Keratinocyte (primary cell): Measurements from ENCODE around the gene CRACR2B. TPM values are rescaled to one million over a fixed set of nuclear protein-coding genes. Genes with fewer than 3 reads are reported as not detected.

Experiments
- DNase-seq: peaks from one replicate; pipeline ENCODE4 v3.0.0-alpha.2; 2011; ENCODE audit warnings: low read depth, missing footprints, low spot score
- FAIRE-seq: peaks from 2 replicates; lab custom pipeline; 2011; peaks lifted over from hg19 to GRCh38; lab: Jason Lieb, UNC
- H2AFZ ChIP-seq: 2 replicates; pipeline ENCODE4 v1.6.0; 2012; ENCODE audit warnings: low read length, control low read depth, inconsistent platforms; ENCODE audit not compliant: control insufficient read depth
- H3K27ac ChIP-seq: 2 replicates; pipeline ENCODE4 v1.5.1; 2011; ENCODE audit warnings: low read length; ENCODE audit not compliant: control insufficient read depth, insufficient read depth
- H3K27me3 ChIP-seq: 3 replicates; pipeline ENCODE4 v1.6.0; 2011; ENCODE audit warnings: low read length; ENCODE audit not compliant: control insufficient read depth, insufficient read depth; ENCODE audit errors: extremely low read depth
- H3K36me3 ChIP-seq, 2 experiments: 2 replicates in 1 of 2; 3 replicates in 1 of 2; pipeline ENCODE4 v1.5.1; 2011; ENCODE audit warnings: low read length in 2 of 2, mild to moderate bottlenecking in 1 of 2; ENCODE audit not compliant: control insufficient read depth in 2 of 2, insufficient read depth in 2 of 2; ENCODE audit errors: extremely low read depth in 1 of 2
- H3K4me1 ChIP-seq: 3 replicates; pipeline ENCODE4 v1.5.1; 2011; ENCODE audit warnings: low read length; ENCODE audit not compliant: control insufficient read depth, insufficient read depth; ENCODE audit errors: extremely low read depth
- H3K4me2 ChIP-seq: 3 replicates; pipeline ENCODE4 v1.6.0; 2011; ENCODE audit warnings: low read depth, low read length; ENCODE audit not compliant: control insufficient read depth, insufficient read depth; ENCODE audit errors: extremely low read depth
- H3K4me3 ChIP-seq, 3 experiments: fragments of 200-600 bp in 1 of 3; sonication (generic) in 1 of 3; 2 replicates in 2 of 3; 3 replicates in 1 of 3; pipeline ENCODE4 v1.5.1; 2011 to 2016; ENCODE audit warnings: low read length in 3 of 3, mild to moderate bottlenecking in 3 of 3, control low read depth in 2 of 3, inconsistent platforms in 1 of 3, low read depth in 1 of 3, mixed read lengths in 1 of 3, mixed run types in 1 of 3, moderate library complexity in 1 of 3; ENCODE audit not compliant: control insufficient read depth in 2 of 3, insufficient read depth in 2 of 3; ENCODE audit errors: extremely low read depth in 1 of 3
- H3K79me2 ChIP-seq: 2 replicates; pipeline ENCODE4 v1.6.0; 2012; ENCODE audit warnings: low read length; ENCODE audit not compliant: control insufficient read depth, insufficient read depth
- H3K9ac ChIP-seq: 3 replicates; pipeline ENCODE4 v1.6.0; 2011; ENCODE audit warnings: low read length; ENCODE audit not compliant: control insufficient read depth, insufficient read depth; ENCODE audit errors: extremely low read depth
- H3K9me1 ChIP-seq: 3 replicates; pipeline ENCODE4 v1.6.0; 2011; ENCODE audit warnings: low read length; ENCODE audit not compliant: control insufficient read depth, insufficient read depth; ENCODE audit errors: extremely low read depth
- H3K9me3 ChIP-seq: 2 replicates; pipeline ENCODE4 v1.5.1; 2012; ENCODE audit warnings: low read depth, low read length; ENCODE audit not compliant: control insufficient read depth
- H4K20me1 ChIP-seq: 3 replicates; pipeline ENCODE4 v1.6.0; 2011; ENCODE audit warnings: low read length; ENCODE audit not compliant: control insufficient read depth, insufficient read depth; ENCODE audit errors: extremely low read depth
- EZH2 ChIP-seq: IDR thresholded peaks from one replicate; pipeline ENCODE4 v1.6.1; 2012; ENCODE audit warnings: inconsistent platforms, mild to moderate bottlenecking, low read length, moderate library complexity
- dilution Hi-C: fragments of 300-500 bp; cut with MboI; formaldehyde crosslinking; loops from one replicate; pipeline ENCODE4 v1.7.0; 2020; ENCODE audit warnings: low sequenced_read_pairs; ENCODE audit not compliant: extremely low pct_ligation_motif_present
- polyA plus RNA-seq, 5 experiments: library from polyadenylated mRNA; depleted of rRNA in 3 of 5; stranded (reverse) in 3 of 5; stranded (forward) in 1 of 5; unstranded in 1 of 5; fragments of >200 nt; gene quantifications; 1 replicate in 1 of 5; 2 replicates in 3 of 5; 3 replicates in 1 of 5; pipeline versions ENCODE4 v1.2.1 to v1.2.3, GENCODE V29; 2011 to 2012; ENCODE audit warnings: missing spikeins in 2 of 5, low read depth in 1 of 5, low replicate concordance in 1 of 5
- TF ChIP-seq, protein P1 (sequence below), 3 experiments: IDR thresholded peaks in 1 of 3; conservative IDR thresholded peaks in 1 of 3; optimal IDR thresholded peaks in 1 of 3; 2 replicates in 2 of 3; 3 replicates in 1 of 3; pipeline versions ENCODE3 to v1.5.1; 2011; ENCODE audit warnings: low read length in 3 of 3, mild to moderate bottlenecking in 3 of 3, moderate library complexity in 2 of 3, control low read depth in 1 of 3, inconsistent platforms in 1 of 3; ENCODE audit not compliant: insufficient read depth in 2 of 3; ENCODE audit errors: extremely low read depth in 1 of 3

Gene CRACR2B
- polyA plus RNA-seq, 1 donor (not counting 4 experiments of a cell fraction or from before 2014, with no cell fraction given), result 0.17 TPM

DNA sequence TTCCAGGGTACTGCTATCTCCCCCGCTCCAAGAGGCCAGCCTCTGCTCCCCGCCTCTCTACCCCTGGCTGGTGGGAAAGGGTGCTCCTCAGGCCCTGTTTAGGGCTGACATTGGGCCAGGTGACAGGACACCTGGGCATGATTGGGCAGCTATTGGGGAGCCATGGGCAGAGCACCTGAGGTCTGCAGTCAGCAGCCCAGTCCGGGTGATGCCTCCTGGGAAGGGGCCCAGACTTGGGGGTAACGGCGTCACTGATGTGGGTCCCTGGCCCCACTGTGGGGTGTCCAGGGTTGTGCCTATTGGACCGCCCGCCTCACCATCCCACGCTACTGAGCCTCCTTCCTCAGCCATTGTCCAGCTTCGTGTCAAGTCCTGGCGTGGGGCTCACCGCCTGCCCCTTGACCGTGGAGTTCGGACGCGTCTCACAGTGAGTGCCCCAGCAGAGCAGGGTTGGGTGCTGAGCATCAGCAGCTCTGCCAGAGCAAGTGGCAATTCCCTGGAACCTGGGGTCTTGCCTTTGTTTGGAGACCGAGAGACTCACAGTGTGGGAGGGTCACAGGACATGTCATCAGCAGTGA is 47.7 kb upstream of the CRACR2B start:
- DNase-seq (no peak), FAIRE-seq (no peak)
- Histone ChIP-seq H3K9me1 (peaks cover 9% of the 10 kb centered on the region), H3K9me3 (no peaks in the 10 kb centered on the region), H3K4me2 (no peak overlapping the region), H3K27ac (no peak overlapping the region), H3K36me3 (peaks cover 0 to 7% of the 10 kb centered on the region in 2 experiments), H3K4me1 (peaks cover 26% of the 10 kb centered on the region), H4K20me1 (peaks cover 7% of the 10 kb centered on the region), H3K9ac (no peak overlapping the region), H3K27me3 (no peaks in the 10 kb centered on the region), H3K79me2 (peaks cover 38% of the 10 kb centered on the region), H3K4me3 (no peak overlapping the region), H2AFZ (no peak overlapping the region)
- TF ChIP-seq, protein P1, sequence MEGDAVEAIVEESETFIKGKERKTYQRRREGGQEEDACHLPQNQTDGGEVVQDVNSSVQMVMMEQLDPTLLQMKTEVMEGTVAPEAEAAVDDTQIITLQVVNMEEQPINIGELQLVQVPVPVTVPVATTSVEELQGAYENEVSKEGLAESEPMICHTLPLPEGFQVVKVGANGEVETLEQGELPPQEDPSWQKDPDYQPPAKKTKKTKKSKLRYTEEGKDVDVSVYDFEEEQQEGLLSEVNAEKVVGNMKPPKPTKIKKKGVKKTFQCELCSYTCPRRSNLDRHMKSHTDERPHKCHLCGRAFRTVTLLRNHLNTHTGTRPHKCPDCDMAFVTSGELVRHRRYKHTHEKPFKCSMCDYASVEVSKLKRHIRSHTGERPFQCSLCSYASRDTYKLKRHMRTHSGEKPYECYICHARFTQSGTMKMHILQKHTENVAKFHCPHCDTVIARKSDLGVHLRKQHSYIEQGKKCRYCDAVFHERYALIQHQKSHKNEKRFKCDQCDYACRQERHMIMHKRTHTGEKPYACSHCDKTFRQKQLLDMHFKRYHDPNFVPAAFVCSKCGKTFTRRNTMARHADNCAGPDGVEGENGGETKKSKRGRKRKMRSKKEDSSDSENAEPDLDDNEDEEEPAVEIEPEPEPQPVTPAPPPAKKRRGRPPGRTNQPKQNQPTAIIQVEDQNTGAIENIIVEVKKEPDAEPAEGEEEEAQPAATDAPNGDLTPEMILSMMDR (optimal IDR thresholded peaks at IDR 0.05 in 1 of 3, IDR thresholded peaks at IDR 0.05 in 1 of 3, conservative IDR thresholded peaks at IDR 0.05 in 1 of 3; ENCODE audit: extremely low read depth in 1 of 3, insufficient read depth in 2 of 3, low read length in 3 of 3), result no peak
- no peak for TF ChIP-seq EZH2
- dilution Hi-C loops, result no loop called here

DNA sequence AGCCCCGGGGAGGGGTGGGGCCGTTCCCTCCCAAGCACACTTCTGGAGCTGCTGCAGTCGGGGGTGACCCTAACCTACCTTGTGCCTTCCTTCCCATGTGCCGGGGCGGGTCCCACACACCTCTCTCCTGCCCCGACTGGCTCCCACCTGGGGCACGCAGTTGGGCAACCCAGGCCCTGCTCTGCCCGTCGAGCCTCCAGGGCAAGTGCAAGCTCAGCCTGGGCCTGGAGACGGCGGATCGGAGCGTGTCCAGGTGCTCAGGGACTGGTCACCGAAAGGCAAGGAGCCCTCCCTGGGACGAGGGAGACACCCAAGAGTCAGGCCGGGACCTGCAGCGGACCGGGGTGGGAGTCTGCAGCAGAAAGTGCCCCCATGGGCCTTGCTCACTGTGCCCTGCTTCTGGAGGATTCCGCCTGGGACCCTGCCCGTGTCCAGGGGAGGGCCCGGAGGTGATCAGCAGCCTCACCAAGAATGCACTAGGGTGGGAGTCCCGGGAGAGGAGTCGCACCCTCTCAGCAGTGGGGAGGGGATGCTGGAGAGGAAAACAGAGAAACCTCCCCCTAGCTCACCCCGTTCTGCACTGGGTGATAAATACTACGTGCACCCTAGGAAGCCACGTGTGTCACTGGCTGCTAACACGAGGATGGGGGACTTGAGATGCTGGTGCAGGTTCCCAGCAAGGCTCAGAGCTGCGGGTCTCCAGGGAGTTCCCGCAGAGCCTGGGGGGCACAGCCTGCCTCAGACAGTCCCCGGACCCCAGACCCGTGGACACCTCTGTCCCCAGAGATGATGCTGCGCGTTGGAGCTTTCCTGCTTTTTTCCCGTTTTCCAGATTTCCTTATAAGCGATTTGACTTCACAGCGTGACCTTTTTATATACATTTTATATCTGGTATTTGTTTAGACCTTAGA is 45.2 kb upstream of the CRACR2B start:
- Histone ChIP-seq H3K9me3 (no peaks in the 10 kb centered on the region), H3K79me2 (peaks cover 19% of the 10 kb centered on the region), H4K20me1 (no peaks in the 10 kb centered on the region), H2AFZ (no peak overlapping the region), H3K27me3 (no peaks in the 10 kb centered on the region), H3K9me1 (peaks cover 2% of the 10 kb centered on the region), H3K4me2 (no peak overlapping the region), H3K4me3 (no peak overlapping the region), H3K27ac (no peak overlapping the region), H3K36me3 (peaks cover 0 to 7% of the 10 kb centered on the region in 2 experiments), H3K4me1 (peaks cover 19% of the 10 kb centered on the region), H3K9ac (no peak overlapping the region)
- TF ChIP-seq, protein P1 (optimal IDR thresholded peaks at IDR 0.05 in 1 of 3, IDR thresholded peaks at IDR 0.05 in 1 of 3, conservative IDR thresholded peaks at IDR 0.05 in 1 of 3; ENCODE audit: extremely low read depth in 1 of 3, insufficient read depth in 2 of 3, low read length in 3 of 3), result no peak
- TF ChIP-seq EZH2, result no peak
- dilution Hi-C loops, result no loop called here
- no peak for DNase-seq
- FAIRE-seq, result no peak
